Measurements from ENCODE around the gene STYX.

DNA sequence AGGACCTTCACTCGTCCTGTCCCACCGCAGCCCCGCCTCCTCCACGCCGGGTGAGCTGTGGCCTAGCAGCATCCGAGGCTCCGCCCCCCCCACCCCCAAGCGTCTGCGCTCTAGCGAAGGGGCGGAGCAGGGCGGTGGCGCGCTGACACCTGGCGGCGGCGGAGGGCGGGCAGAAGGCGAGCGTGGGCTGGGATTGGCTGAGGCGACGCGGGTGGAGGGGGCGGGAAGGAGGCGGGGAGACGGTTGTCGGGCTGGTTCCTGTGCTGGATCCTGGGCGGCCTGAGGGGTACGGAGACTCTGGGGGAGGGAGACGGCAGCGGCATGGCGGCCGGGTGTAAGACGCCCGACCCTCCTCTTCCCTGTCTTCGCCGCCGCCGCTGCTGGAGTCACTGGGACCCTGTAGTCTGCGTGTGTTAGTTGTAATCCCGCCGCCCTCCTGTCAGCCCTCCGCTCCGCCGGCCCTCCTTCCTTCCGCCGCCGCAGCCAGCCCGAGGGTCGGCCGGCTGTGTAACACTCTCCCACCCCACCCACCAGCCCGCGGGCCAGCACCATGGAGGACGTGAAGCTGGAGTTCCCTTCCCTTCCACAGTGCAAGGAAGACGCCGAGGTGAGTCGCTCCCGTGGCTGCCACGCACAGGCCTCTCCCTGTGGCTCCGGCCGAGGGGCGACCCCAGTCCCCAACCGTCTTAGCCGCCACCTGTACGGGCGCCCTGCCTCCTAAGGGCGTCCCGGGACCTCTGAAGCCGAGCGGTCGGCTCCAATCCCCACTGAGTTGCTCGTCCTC, at the start of gene STYX:
- no peak for TF ChIP-seq CTCF (conservative IDR thresholded peaks at IDR 0.05; ENCODE audit: low read depth, low read length)
- no peak for TF ChIP-seq EZH2phosphoT487 (IDR thresholded peaks at IDR 0.05; ENCODE audit: borderline replicate concordance, low read length)
- no peak for TF ChIP-seq EZH2 (IDR thresholded peaks at IDR 0.05; ENCODE audit: low read length, unreplicated experiment)
